HG03521 (cell line): ENCODE data around the gene MRPS25.
A peak's percentile ranks its signal among the peaks of the same experiment; 100 is the strongest.

Experiments
- ATAC-seq: cut with Tn5 transposase; IDR thresholded peaks from one replicate; pipeline ENCODE4 v1.9.1; 2021; ENCODE audit warnings: mild to moderate bottlenecking, moderate library complexity; ENCODE audit not compliant: unreplicated experiment

The MRPS25 gene

DNA sequence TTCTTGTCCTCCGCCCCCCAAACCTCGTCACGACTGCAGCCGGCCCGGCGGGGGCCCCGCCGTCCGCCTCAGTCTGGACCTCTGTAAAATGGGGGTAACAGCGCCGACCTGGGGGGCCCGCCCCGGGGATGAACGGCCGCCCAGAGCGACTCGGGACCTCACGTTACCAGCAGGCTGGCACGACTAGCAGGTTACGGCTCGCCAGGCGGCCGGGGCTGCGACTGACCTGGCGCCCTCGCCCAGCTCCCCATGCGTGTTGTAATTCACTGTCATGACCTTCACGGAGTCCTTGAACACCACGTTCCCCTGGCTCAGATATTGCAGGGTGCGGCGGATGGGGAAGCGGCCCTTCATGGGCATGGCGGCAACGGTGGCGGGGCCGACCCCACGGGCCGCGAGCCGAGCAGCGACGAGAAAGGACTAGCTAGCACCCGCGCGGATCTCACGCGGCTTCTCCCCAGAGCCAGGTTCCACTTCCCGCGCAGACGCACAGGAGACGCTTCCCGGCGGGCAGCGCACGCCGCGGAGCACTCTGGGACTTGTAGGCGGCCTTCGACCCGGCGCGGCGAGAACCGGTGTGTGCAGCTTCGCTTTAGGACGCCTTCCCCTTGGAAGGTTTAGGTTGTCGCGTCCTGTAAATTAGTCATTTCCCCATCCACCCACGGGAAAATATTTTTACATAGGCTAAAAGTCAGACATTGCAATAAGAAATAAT, at the start of gene MRPS25:
Gene MRPS25 (minus strand): TSS at position 481 of the 715 bp plus-strand sequence. CDS start 121 bp downstream, at position 360.
- ATAC-seq = peak; percentile 98

DNA sequence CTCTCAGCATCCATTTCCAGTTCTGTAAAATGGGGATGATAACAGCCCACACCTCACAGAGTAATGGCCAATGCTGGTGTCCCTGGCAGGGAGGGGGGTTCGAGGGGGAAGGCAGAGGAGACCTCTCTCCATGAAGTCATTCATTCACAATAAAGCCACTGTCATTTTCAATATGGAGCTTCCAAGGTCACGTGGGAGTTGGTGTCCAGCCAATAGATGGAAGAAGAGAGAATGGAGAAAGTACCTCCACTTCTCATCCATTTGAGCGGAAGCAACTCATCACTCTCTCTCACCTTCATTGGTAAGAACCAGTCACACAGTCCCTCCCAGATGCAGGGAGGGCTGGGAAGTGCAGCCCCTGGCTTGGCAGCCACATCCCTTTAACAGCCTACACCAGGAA, 48.8 kb upstream of the MRPS25 start:
- ATAC-seq = no peak

DNA sequence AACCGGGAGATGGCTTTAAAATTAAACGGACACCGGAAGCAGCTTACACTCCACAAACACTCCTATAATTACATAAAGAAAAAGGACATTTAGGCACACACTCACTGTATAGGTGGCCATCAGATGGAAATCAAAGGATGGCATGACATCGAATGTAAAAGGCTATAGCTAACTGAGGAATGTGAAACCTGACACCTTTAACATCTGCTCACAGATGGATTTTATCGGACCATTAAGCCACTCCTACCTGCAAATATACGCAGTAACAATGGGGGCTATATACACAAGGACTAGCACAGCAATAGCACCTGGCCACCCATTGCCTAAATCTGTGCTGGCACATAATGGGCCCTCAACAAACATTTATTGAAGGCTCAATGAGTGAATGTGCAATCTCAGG, 48.4 kb upstream of the MRPS25 start:
- no peak for ATAC-seq

DNA sequence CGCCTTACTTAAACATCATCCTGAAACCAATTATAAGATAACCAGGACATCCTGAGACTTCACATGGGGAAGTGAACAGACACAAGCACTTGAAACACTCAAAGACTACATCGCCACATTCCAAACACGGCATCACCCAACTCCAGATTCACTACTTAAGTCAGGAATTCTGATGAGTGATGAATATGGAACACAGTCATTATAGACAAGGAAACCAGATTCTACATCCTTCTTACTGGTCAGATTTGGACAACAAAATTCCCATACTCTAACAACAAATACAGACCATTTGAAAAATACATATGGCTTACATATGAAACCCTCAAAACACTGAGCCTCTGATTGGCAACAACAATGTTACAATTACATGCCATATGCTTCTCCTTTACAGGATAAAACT, 46.9 kb upstream of the MRPS25 start:
- ATAC-seq = no peak

DNA sequence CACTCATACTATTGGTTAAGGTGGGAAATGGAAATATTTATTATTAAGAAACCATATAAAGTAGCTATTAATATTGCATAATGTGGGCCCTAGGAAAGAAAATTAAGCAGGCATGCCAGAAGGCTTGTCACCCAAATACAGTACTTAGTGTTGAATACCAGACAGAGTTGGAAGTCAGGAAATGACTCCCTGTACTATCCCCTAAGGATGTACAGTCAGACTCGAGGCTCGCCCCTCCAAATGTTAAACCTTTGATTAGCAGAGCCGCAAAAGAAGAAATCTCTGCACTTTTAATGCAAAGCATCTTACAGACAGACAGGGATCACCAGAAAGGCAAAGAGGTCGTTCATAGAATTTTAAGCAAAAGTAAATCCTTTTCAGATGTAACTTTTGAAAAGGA, 45.1 kb upstream of the MRPS25 start:
- ATAC-seq = no peak

DNA sequence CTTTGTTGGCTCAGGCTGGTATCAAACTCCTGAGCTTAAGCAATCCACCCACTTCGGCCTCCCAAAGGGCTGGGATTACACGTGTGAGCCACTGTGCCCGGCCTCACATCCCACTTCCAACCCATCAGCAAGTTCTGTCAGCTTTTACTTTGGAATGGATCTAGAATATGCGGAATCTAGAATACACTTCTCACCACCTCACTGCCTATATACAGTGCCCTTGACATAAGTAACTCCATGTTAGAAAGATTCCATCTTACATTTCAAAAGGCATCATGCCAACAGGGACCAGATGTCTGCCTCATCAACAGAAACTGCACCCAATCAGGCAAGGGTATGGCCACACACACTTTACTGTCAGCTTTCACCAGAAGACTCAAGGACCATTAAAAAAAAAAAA, 43.8 kb upstream of the MRPS25 start:
- ATAC-seq = no peak

DNA sequence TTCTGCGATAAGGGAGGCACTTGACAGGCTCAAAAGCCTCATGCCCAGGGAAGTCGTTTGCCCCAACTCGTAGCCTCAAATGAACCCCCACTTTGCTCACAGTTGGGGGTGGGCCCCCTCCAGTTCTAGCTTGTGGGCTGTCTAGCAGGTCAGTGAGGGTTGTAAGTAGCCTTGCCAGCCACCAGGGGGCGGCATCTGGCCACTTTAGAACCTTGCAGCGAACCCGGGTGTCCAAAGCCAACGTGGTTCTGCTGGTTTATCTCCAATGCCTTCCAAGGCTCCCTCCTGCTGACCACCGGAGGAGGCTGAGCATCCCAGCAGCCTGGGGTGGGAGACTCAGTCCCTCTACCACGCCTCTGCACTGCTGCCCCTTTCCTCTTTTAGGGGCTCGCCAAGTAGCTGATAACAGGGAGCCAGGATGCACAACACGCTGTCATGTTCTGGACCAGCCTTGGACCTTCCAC, 43.0 kb upstream of the MRPS25 start:
- ATAC-seq = peak; percentile 88

DNA sequence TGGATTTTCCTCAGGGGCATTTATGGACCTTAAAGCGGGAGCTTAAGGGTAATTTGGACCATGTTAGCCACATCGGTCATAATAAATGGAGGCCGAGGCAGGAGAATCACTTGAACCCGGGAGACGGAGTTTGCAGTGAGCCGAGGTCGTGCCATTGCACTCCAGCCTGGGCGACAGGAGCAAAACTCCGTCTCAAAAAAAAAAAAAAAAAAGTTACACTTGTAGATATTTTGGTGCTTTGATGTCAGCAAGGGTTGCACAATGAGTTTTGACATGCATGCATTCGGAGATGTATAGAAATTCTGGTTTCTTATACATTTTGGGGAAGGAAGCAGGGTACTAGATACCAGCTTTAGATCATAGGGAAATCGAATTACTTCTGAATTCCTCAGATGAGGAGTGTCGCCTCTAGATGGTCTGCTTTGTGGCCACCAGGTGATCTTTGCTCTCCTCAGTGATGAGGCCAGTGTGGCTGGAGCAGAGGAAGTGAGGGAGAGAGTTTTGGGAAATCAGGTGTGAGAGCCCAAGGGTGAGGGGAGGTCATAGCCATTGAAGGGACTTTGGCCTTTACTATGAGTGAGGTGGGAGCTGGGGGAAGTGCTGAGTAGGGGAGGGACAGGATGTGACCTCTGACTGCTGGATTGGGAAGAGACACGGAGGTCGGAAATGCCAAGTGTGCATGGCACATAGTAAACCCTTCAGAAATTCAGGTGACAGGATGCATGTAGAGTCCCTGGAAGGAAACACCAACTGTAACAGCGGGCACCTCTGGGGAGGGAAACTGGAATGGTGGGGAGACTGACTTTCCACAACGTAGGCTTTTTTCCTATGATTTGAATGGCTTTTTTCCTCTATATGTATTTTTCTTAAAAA, 42.2 kb upstream of the MRPS25 start:
- no peak for ATAC-seq

DNA sequence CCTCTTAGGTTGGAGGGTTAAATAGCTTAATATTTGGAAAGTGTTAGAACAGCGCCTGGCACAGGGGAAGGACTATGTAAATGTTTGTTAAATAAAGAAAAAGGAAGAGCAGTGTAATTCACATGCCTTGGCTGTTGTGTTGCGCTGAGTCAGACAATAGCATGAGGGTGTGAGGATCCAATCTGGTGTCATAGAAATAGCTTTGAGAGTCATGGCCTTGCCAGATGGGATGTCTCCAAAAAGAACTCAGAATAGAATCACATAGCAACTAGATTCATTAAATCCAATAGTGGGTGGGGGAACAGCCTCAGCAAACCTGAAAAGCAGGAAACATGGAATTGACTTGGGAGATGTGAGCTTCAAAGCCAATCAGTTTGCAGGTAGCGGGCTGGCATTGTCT, 37.7 kb upstream of the MRPS25 start:
- ATAC-seq = no peak

DNA sequence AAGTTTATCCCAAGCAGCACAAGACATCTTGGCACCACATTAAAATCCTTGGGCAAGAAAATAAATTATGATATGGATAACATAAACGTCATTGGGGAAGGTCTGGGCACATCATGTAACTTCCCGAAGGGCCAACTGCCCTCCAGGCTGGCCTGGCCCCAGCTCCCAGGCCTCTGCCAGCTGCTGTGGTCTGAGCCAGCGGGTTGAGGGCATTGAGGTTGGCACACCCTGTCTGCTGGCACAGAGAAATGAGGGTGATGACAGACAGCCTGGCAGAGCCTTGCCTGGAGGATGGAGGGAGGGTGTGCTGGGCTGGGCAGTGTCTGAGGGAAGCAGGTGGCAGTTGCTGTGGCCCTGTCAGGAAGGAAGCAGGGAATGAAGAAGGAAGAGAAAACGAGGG, 37.1 kb upstream of the MRPS25 start:
- no peak for ATAC-seq

DNA sequence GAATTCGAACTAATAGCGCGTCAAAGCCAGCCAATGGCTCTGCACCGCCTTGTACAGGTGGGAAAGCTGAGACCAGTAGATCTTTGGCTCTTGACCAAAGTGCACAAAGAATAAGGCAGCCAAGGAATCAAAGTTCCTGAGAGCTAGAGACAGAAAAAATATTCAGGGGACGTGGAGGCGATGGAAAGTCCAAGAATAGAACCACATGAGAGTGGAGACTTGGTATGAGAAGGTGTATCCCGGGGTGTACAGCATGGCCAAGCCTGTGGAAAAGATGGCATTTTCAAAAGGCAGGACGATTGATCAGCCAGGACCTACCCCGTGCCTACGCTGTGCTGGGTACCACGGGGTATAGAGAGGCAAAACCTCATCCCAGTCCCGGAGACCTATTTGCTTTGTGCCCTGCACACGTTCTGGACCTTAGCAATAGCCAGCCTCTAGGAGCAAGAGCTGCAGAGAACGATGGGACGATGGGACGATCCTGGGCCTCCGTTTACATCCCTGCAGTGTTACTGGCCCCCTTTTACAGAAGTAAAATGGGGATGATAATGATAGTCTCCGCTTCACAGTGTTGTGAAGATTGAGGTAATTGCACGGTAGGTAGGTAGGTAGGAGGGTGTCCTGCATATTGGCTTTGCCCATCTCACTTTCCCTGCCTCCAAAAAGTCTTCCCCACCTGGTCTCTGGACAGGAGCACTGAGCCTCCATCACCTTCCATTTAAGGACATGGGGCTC, 34.4 kb upstream of the MRPS25 start:
- peak; percentile 12 for ATAC-seq

DNA sequence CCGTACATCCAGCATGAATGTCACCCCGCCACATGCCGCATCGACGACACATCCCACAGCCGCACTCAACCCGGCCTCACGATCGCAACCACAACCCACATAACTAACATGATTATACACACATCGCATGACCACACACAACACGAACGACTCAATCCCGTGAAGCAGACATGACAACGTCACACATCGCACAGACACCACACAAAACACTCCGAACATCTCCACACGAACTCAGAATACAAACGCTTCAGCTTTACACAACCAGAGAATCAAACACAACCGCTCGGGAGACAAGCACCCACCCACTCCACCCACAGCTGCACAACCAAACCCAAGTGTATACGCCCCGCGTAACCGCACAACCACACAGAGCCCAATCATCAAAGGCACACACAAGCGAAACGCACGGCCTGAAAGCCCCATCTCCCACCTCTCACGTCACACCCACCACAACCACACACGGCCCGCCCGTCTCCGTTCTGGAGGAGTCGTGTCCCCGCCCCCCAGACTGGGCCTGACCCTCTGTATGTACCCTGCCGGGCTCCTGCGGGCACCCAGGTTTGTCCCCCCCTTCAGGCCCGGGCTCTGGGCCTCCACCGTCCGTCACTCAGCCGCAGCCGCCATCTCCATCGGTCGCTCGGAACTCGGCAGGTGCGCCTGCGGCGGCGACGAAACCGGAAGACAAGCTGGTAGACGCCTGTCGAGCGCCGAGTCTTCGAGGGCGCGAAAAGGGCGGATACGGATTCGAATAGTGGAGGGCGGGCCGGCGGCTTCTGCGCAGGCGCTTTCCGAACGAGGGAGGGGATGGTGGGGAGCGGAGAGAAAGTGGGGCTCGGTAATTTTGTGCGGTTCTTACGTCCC, 33.6 kb upstream of the MRPS25 start, which contains the start of gene RBSN:
Gene RBSN (minus strand): TSS at position 646 of the 861 bp plus-strand sequence. CDS start 3,028 bp downstream, outside the sequence.
- peak; percentile 87 for ATAC-seq

DNA sequence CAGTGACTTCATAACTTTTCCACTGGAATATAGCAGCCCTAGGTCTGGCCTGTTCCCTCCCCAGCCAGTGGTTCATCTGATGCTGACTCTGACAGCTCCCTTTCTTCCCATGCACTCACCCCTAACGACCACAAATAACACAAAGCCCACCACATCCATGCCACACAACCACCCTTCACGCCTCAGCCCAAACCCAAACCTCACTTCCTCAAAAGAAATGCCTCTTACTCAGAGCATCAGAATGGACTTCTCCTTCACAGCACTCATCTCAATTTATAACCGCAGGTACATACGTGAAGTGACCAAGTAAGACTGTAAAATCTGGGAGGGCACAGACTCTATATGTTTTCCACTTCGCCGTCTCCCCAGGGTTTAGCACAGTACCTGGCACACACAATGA, 32.8 kb upstream of the MRPS25 start:
- no peak for ATAC-seq

DNA sequence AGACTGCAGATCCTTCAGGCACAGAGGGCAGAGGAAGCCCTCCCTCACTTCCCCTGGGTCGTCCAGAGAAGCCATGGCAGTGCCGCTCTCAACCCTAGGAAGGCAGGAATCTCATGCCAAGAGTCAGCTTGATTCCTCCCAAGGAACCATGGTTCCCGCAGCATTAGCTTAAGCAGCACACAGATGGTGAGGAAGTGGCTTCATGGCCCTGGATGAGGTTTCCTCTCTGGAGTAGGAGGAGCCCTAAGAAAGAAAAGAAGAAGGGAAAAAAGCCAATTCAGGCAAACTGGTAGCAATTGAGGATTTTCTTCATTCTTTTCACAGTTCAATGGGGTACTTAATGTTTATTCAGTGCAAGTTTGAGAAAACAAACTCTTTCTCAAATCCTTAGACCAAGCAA, 30.9 kb upstream of the MRPS25 start:
- ATAC-seq = no peak

DNA sequence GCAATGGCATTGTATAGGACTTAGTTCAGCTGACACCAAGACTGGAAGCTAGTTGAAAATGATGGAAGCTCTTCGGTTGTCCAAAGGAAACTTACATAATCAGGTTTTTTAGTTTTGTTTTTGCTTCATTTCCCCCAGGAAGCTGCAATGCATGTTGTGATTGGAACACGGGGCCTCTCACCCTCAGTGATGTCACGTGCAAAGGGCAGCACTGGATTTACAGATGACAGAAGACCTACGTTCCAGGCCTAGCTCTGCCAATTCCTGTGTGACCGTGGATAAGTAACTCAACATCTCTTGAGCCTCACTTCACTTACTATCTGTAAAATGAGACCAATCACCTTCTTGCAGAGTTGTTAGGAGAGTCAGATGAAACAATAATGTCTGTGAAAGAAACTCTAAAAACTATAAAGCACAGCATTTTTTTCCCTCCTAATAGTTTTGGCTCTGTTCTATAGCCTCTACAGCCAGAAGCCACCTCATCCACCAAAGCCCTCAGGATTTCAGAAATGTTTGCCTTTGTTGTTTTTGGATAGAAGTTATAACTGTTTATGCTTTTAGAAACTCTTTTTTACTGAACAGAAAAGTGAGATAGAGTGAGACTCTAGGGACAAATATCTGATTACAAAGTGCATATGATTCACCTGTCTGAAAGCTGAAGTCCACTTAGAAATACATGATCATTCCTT, 29.2 kb upstream of the MRPS25 start:
- ATAC-seq = no peak

DNA sequence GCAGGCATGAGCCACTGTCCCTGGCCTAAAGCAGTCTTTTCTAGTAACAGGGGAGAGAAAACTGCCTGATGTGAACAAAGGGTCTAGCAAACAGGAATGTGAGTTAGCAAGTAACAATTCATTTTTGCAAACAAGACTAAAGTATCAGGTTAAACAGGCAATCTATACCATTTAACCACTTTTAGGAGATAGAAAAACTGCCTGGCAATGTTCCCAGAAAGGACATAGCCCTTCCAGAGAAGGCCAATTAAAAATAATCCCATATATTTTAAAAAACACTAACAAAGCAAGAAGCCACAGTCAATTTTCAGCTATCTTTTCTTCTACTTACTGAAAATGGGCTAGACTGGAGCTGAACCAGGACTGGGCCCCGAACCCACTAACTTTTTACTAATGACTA, 27.6 kb upstream of the MRPS25 start:
- ATAC-seq = no peak

DNA sequence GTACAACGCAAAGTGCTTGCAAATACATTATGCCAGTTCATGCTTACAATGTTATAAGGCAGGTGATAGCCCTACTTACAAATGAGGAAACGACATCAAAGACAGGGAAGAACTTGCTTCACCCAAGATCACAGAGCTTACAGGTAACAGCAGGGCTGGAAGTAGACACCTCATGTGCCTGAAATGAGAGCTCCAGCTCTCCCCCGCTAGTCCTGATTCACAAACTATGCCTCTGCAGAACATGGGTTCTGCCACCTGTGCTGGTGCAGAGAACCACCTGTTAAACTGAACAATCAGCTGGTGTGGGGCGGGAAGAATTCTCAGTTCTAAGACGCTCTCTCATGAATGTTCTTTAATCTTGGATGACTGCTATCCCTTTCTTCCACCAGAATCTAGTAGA, 26.5 kb upstream of the MRPS25 start:
- no peak for ATAC-seq

DNA sequence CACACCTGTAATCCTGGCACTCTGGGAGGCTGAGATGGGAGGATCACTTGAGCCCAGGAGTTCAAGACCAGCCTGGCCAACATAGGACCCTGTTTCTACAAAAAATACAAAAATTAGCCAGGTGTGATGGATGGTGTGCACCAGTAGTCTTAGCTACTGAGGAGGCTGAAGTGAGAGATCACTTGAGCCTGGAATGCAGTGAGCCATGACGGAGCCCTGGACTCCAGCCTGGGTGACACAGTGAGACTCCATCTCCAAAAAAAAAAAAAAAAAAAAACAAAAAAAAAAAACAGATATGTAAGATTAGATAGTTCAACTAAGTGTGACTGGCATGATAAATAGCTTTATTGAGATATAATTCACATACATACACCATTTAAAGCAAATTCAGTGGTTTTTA, 24.1 kb upstream of the MRPS25 start:
- no peak for ATAC-seq

DNA sequence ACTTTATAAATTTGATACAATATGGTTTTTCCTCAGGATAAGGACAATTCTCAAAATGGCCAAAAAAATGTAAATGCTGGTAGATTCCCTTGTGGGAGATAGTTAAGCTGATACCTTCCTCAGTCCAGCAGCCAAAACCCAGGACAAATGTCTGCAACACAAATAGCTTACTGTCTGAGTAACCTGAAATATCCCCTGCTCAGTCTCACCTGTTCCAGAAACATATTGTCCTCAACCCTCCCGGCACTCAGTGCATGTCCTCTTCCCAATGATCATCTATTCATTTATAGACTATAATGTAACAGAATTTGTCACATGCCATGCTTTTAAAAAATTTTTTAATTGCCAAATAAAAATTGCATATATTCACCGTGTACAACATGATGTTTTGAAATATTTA, 21.6 kb upstream of the MRPS25 start:
- no peak for ATAC-seq

DNA sequence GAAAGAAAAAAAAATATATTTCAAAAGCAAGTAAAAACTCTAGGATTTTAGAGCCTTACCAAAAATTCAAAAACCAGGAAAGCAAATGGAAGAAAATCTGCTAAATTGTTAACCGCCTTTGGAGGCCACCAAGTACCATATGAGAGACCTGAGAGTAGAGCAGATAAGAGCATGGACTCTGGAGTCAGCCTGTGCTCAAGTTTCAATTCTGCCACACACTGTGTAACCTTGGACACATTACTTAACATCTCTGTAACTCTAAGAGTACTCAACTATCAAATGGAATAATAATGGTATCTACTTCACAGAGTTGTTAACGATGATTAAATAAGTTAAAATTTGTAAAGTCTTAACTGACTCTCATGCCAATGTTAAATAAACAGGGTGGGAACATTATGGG, 21.1 kb upstream of the MRPS25 start:
- ATAC-seq = no peak
